ENCODE results near the gene ARHGAP27.

ARHGAP27 gene

DNA sequence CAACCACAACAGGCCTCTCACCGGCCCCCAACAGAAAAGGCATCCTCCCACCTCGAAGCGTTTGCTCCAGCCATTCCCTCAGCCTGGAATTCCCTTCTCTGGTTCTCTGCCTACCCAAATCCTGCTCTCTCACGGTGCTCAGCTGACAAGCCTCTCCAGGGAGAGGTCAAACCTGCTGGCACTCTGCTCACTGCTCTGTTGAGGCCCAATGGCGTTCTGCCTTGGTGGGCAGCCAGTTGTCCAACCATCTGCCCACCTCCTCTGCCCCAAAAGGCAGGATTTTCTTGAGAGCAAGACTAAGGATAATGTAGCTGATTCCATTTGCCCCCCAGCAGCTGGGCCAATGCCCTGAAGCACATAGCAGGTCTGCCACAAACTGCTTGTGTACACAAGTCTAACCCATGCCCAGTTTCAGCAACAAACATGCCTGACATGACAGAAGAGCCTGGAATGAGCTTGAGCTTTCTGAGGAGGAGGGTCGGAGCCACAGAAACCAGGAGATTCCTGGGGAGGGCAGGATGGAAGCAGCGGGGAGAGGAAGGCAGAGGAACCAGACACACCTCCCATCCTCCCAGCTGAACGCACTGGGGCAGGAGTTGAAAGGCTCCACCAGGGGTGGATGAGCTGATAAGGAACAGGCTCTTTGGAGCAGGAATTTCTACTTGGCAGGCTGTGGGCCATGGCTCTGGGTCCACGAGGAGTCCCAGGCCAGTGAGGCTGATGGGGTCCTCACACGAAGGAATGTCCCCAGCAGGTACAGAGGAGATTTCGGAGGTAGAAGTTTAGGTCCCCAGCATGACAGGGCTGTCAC, 23.9 kb downstream of the ARHGAP27 start:
- DNase-seq = no peak

DNA sequence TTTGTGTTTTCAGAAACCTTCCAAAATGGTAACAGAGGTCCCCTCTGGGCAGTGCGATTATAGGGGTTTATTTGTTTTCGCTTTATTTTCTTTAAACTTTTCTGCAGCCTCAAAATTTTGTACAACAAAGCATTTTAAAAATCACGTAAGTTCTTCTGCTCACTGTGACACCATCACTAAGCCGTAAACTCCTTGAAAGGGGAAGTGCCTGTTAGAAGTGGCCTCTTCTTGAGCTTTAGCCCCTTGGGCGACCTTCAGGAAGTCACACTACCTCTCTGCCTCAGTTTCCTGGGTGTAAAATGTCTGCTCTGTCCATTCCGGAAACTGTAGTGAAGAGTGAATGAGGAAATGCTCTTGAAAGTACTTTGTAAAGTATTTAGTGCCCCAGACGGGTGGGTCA, 26.6 kb downstream of the ARHGAP27 start:
- no peak for DNase-seq

DNA sequence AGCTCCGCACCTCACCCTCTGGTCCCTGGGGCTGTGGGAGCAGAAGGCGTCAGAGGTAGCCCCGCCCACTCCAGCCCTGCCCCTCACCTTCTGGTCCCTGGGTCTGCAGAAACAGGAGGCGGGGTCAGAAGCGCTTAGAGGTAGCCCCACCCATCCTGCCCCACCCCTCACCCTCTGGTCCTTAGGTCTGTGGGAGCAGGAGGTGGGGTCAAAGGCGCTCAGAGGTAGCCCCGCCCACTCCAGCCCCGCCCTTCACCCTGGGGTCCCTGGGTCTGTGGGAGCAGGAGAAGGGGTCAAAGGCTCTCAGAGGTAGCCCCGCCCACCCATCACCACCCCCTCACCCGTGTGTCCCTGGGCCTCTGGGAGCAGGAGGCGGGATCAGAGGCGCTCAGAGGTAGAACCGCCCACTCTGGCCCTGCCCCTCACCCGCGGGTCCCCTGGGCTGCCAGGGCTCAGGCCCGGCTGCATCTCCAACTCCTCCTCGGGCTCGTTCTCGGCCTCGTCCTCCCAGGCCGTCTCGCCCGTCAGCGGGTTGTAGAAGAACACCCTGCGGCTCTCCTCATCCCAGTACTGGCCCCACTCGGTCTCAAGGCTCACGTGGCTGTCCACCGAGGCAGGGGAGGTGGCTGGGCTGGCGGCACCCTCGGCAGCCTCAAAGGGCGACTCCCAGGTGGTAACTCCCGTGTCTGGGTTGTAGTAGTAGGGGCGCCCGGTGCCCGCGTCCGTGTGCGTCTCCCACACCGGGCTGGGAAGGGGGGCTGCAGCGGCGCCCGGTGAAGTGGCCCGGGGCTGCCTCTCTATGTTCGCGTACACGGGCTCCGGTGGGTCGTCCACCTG, 27.2 kb downstream of the ARHGAP27 start:
- DNase-seq = peak; percentile 39

DNA sequence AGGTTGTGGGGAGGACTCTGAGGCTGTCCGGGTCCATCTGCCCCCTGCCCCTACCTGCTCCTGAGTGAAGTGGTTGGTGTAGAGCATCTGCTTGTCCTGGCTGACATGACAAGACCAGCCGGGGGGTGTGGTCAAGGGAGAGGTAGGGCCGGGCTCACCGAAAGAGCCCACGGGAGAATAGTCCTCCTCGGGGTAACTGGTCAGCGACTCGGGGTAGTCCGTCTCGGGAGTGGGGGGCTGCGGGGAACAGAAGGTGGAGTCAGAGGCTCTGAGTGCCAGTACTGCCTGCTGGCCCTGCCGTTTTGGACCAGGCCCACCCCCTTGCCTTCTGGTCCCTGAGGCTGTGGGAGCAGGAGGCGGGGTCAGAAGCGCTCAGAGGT, 27.8 kb downstream of the ARHGAP27 start:
- DNase-seq = no peak

DNA sequence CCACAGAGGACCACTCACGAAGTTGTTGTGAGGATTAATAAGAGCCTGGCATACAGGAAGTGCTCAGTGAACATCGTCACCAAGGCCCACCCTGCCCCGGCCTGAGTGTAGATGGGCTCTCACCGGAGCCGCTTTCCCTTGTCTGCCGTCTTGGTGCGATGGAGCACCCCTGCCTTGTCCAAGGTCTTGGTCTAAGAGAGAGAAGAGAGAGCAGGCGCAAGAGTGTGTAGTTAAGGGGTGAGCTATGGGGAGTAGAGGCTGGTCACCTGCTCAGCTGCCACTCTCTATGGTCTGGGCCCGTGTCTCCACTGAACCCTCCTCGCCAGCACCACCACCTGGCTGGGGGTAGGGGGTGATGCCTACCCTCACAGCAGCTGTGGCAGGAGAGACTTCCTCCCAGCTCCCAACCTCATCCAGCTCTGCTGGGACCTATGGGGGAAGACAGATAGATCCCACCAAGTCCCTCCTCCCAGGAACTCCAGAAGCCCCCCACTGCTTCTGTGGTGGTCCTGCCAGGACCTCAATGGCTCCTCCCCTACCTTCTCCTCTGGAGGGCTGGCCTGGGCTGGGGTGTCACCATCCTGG, 28.7 kb downstream of the ARHGAP27 start:
- DNase-seq = no peak

DNA sequence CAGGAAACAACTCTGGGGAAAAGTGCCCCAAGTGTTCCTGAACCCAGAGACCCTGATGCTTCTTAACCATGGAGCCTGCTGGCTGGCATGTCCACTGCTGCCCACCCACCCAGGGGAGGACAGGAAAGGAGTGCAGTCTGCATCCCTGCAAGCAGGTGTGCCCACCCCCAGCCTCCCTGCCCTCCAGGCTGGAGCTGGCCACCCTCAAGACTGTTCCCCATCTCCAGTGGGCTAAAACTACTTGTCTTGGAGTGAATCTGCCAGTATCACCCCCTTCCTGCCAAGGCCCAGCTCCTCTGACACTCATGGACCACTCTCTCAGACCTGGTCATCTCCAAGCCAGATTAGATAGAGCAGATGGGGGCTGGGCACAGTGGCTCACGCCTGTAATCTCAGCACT, 29.8 kb downstream of the ARHGAP27 start:
- DNase-seq = no peak

DNA sequence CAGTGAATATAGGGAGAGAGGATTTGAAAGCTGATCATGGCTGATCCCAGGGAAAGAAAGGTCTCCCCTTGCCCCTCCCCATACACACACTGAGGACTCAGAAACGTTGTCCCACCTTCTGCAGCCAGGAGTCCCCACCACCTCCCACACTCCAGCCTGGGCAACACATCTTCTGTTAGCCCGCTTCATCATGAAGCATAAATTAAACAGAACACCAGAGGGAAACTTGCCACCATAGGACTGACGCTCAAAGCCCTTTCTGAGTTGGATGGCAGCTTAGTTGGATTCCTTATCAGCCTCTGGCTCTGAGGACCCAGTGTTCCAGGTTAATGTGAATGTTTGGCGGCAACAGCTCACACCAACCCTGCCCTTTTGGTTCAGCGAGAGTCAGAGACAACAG, 33.9 kb downstream of the ARHGAP27 start:
- no peak for DNase-seq

DNA sequence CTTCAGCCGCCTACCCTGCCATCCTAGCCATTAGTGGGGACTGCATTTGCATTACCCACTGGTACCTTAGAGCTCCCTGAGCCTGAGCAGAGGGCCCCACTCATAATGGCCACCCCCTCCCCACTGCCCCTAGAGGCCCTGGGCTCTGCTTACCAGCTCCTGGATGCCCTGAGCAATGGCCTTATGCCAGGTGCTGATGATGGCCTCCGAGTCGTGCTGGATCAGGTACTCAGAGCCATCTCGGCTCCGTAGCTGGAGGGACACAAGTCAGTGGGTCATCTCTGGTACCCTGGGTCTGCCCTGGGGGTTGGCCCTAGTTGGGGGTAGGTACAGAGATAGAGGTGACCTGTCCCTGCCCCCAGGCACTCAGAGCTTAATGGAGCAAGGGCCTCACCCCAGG, 34.9 kb downstream of the ARHGAP27 start:
- no peak for DNase-seq

DNA sequence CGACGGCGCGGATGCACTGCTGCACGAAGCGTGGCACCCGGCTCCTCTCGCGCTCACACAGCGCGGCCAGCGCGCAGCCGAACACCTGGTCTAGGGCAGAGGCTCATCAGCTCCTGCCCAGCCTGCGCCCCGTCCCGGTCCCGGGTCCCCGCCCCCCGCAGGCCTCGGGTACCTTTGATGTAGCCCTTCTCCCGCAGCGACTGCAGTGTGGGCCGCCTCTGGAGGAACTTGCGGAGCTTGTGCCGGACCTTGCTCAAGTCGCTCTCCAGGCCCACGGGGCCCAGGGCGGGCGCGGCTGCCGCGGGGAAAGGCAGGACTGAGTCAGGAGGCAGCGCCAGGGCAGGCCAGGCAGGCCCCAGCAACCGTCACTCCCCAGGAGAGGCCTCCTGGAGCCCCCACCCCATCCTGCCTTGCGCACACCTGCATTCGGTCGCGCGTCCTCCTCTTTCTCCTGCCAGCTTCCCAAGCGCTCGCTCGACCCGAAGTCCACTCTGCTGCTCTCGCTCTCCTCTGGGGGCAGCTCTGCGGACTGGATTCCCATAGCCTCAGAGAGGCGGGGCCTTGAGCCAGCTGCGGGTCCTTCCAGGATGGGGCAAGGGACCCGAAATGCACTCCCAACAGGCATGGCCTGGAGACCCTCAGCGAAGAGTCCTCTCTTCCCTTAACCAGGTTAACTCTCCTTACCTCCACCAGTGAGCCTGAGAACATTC, 36.0 kb downstream of the ARHGAP27 start:
- DNase-seq = no peak

DNA sequence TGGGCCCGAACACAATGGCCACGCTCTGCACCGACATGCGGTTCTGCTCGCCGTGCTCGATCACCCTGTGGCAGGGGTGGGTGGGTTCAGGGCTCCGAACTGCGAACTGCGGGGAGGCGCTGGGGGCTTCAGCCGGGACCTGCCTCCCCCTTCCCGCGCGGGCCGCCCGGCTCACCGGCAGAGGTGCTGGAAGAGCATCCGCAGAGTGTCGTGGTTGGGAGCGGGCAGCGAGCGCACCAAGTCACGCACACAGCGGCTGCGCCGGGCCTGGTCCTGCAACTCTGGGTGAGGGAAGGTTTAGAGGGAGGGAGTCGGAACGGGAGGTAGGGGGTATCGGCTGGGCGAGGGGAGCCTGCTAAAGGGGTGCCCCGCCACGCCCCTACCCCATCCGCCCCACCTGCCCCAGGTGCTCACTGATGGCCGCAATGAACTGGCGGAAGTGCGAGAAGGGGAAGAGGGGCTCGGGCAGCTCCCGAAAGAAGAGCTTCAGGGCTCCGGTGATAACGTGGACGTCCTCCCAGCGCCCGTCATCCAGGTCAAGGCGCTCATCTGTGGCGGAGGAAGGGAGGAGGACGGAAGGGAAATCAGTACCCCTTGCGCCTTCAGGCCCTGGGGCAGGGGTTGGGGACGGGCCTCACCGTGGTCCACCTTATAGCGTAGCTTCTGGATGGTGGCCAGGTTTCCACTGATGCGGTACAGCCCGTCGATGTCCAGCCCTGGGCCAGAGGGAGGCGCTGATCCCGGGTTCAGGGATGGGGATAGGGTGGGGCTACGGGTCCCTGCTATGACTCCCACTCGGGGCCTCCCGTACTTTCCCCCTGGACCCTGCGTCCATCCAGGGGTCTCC, 36.9 kb downstream of the ARHGAP27 start:
- no peak for DNase-seq

DNA sequence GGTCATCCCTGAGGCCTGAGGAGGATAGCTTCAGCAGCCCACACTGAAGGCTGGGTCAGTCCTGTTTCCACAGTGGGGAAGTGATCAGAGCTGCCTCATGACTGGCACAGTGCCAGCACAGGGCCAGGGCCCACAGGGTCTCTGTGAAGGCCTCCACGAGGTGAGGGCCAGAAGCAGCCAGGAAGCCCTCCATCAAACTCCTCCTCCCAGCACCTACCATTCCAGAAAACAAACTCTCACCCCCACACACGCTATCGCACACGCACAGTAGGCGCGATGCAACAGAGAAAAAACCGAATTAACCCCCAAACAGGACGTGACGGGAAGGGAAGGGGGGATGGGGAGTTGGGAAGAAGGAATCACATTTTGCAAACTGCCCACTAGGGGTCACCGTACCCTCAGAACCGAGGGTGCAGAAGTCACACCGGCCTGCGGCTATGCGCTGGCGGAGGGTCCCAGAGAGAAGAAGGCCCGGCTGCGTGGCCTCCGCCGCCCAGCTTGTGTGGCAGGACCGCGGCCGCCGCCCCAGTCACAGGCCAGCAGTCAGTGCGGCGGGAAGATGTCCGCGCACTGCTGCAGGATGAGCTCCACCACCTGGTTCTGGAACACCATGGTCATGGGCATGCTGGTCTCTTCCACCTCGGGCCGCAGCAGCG, 37.6 kb downstream of the ARHGAP27 start:
- DNase-seq = peak; percentile 61

DNA sequence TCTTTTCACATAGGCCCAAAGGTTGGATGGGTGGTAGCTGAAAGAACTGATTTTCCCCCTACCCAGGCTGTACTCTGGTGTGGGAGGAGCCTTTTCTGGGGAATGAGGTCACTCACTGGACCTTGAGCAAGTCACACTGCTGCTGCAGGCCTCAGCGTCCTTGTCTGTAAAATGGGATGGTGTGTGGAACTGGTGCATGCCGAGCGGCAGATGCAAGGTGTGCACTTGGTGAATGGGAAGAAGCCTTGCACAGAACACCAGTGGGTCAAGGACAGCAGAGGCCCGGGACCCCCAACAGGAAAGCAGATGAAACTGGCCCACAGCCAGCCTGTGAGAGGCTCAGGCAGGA, 38.1 kb downstream of the ARHGAP27 start:
- DNase-seq = no peak

DNA sequence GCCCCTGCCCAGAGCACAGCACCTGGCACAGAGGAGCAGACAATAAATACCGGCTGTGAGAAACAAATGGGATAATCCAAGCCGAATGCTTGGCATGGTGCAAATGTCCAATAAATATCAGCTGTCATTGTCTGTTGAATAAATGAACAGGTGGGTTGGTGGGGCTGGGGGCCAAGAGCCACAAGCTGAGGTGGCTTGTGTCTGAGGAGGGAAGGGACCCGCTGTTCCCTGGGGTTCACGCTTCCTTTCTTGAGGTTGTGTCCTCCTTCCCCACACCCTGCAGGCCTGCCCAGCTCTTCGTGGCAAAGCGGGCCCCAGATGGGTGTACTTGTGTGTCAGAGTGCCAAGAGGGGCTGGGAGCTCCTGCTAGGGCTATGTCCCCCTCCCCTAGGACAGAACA, 38.6 kb downstream of the ARHGAP27 start:
- no peak for DNase-seq

DNA sequence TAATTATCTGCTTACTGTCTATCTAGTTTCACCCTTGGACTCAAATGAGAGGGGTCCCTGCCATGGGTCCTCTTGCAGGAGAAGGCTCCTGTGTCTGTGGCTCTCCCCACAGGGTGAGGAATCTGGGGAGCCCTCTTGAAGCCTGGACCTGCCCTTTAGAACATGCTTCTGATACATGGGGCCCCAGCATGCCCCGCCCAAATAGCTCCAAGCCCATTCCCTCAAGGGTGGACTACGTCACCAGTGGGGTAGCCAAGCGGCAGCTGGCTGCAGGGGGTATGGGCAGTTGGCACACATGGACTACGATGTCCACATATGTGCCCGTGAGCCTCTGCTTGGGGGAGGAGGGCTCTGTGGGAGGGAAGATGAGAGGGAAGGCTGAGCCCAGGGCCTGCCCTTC, 39.3 kb downstream of the ARHGAP27 start:
- DNase-seq = no peak

DNA sequence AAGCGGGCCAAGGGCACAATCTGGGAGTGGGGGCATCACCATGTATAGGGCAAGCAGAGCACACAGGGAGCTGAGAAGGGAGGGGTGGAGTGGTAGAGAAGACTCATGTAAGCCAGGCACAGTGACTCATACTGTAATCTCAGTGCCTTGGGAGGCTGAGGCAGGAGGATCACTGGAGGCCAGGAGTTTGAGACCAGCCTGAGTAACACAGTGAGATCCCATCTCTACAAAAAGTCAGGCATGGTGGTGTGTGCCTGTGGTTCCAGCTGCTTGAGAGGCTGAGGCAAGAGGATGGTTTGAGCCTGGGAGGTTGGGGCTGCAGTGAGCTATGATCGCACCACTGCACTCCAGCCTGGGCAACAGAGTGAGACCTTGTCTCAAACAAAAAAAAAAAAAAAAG, 40.8 kb downstream of the ARHGAP27 start:
- DNase-seq = no peak

DNA sequence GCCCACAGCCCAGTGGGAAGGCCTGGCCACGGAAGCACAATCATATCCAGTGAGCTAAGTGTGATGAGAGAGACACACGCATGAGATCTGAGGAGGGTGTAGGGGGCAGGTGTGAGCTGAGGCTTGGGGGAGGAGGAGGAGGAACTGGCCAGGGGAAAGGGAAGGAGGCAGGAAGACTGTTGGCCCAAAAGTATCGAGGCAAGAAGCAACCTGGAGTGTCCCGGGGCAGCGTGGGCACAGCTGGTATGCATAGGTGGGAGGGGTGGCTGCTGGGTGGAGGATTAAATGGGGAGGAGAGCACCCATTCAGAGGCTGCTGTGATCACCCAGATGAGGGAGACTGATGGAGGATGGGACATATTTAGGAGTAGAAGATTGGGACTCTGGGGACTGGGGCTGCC, 41.4 kb downstream of the ARHGAP27 start:
- DNase-seq = no peak

DNA sequence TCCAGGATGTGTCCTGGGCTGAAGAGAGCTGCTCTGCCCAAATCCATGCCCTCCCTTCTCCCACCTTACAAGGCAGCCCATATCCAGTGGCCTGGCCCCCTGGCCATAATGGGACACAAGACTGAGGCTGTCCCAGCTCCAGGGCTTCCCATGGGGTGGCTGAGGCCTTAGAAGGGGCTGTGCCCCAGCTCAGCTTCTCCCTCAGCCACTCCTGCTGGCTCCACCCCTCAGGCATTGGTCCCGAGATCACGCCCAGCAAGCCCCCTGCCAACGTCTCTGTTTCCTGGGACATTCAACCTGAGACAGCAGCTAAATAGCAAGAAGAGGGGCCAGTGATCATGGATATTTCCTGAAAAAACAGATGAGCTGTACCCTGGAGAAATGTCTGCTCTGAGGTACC, 43.3 kb downstream of the ARHGAP27 start:
- DNase-seq = no peak

DNA sequence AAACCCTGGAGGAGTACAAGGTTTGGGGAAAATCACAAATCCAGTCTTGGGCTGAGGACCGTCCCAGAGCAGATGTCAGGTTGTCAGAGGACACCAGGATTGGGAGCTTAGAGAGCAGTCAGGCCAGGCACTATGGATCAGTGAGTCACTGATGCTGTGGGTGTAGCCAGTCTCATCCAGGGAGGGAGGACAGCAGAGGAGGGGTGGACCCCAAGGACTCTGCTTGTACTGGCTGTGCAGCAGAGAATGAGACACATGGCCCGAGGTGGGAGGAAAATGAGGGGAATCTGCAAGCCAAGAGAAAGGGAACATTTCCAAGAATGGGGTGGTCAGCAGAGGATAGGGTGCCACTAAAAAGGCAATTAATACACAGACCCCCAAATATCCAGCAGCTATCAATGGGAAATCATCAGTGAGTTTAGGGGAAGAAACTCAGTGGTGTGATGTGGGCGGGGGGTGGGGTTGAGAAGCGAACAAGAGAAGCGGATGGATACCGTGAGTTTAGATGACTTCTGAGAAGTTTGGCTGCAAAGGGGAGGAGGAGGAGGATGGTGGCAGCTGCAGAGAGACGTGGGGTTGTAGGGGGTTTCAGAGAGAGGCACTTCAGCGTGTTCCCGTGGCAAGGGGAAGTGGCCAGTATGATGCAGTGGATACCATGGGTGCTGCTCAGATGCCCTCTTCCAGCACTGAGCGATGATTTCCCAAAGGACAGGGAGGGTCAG, 43.9 kb downstream of the ARHGAP27 start:
- DNase-seq = no peak

DNA sequence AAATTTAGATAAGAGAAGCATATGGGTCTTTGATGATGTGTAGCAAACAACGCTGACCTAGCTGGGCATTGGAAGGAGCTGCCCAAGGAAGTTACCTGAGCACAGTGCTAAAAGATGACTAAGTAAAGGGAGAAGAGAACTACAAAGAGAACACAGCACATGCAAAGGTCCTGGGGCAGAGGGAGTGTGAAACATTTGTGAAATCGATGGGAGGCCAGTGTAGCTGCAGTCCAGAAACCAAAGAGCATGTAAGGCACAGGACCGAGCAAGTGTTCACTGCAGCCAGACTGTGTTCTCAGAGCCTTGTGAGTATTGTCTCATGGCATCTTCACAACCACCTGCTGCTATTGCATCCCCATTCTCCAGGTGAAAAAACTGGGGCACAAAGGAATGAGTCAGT, 44.9 kb downstream of the ARHGAP27 start:
- no peak for DNase-seq

DNA sequence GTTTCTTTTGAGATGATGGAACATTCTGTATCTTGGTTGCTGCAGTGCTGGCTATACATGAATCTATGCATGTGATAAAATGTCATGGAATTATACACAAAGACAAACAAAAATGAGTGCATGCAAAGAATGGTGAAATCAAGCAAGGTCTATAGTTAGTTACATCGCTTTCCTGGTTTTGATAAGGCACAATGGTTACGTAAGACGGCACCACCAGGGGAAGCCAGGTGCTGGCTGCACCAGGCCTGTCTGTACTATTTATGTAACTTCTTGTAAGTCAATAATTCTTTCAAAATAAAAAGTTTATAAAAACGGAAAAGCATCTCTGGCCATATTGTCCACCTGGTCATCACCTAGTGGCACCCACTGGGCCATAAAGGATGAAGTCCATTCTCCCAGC, 46.5 kb downstream of the ARHGAP27 start:
- DNase-seq = no peak

DNA sequence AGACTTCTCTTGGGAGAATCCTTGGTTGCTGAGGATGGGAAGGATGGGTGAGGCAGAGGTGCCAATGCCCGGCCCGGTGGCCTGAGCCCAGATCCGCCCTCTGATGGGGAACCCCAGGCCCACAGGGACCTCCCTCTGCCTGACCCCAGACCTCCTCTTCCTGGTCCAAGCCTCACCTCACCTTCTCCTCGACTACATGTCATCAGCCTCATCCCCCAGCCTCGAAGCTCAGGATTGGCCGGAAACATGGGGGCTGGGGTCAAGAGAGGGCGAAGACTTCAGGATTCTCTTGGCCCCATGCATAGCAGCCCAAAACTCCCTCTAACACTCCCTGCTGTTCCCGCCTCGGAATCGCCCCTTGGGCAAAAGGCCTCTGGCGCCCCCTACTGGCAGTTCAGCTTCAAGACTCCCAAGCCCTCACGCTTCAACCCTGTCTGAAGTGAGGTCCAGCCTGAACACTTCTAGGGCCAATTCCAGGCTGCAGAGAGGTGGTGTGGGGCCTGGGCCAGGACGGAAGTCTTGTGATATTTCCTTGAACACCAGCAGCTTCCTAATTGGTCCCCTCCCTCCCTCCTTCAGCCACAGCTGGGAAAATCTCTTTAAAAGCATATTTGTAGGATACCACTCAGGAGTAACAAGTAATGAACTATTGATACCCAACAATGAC, 47.2 kb downstream of the ARHGAP27 start:
- peak; percentile 98 for DNase-seq

Measured in stimulated activated CD8-positive, alpha-beta memory T cell treated with anti-CD3 and anti-CD28 coated beads, Interleukin-4, amount 100 ng/mL, for 48 hours (primary cell).